Superior temporal gyrus (tissue), 1 donor: ENCODE results near the gene LCOR.
A peak's percentile ranks its signal among the peaks of the same experiment; 100 is the strongest.

Source experiments
- DNase-seq: peaks from one replicate; pipeline ENCODE4 v3.0.0-alpha.2; 2016; ENCODE audit errors: extremely low spot score

The LCOR gene

DNA sequence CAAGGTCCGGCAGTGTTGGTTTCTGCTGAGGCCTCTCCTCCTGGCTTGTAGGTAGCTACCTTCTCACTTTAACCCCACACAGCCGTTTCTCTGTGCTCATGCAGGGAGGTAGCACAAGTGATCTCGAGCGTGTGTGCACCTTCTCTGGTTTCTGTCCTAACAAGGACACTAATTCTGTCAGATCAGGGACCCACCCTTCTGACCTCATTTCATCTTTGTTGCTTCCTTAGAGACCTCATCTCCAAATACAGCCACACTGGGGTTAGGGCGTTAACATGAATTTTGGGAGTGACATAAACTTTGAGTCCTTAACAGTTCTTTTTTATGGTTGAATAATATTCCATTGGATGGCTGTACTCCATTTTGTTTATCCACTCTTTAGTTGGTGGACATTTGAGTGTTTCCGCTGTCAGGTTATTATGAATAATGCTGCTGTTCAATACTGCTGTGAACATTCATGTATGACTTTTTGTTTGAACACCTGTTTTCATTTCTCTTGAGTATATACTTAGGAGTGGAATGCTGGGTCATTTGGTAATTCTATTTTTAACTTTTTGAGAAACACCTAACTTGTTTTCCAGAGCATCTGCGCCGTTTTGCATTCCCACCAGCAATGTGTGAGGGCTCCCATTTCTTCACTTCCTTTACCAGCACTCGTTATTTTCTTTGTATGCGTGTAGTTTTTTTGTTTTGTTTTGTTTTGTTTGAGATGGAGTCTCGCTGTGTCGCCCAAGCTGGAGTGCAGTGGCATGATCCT, 57.5 kb downstream of the LCOR start:
- no peak for DNase-seq

DNA sequence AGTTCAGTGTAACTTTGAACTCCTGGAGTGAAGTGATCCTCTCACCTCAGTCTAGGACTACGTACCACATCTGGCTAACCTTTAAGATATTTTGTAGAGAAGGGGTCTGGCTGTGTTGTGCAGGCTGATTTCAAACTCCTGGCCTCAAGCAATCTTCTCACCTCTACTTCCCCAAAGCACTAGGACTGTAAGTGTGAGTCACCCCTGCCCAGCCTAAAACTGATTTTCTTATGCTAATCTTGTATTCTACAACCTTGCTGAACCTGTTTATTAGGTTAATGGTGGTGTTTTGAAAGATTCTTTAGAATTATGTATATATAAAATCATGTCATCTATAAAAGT, 58.0 kb downstream of the LCOR start:
- no peak for DNase-seq

DNA sequence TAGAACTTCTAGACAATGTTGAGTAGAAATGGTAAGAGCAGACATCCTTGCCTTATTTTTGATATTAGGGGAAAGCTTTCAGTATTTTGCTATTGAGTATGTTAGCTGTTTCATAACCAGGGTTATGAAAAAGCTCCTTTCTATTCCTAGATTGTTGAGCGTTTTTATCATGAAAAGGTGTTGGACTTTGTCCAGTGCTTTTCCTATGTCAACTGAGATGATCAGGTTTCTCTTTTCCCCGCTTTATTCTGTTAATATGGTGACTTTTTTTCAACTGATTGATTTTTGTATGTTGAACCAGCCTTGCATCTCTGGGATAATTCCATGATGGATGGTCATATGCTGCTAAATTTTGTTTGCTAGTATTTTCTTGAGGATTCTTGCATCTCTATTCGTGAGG, 58.5 kb downstream of the LCOR start:
- DNase-seq = no peak

DNA sequence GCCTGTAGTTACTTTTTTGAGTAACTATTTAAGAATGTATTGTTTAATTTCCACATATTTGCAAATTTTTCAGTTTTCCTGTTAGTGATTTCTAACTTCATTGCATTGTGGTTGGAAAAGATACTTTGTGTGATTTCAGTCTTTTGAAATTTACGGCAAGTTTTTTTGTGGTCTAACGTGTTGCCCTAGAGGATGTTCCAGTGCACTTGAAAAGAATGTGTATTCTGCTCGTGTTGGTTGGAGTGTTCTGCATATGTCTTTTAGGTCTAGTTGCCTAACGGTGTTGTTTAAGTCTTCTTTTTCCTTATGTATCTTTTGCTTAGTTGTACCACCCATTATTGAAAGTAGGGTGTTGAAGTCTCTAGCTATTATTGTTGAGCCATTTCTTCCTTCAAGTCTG, 59.7 kb downstream of the LCOR start:
- no peak for DNase-seq

DNA sequence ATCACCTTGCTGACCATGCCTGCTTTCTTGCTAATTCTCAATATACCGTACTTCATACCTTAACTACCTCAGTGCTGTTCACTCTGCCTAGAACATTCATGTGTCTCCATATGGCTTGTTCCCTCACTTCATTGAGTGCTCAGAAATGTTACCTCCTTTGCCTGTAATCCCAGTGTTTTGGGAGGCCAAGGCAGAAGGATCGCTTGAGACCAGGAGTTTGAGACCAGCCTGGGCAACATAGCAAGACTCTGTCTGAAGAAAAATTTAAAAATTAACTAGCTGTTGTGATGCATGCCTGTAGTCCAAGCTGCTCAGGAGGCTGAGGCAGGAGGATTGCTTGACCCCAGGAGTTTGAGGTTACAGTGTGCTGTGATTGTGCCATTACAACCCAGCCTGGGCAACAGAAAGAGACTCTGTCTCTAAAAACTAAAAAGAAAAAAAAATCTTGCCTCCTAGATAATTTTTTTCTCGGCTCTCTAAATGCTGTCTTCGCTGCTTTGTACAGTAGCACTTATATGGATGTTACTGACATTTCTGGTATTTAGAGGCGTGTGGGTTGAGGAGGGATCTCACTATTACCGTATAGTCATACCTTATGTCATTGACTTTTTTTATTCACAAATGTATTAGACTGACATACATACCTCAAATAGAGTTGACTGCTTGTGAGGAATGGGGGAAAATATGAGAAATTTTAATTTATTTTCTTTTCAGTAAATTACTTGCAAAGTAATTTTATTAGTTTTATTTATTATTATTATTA, 63.7 kb downstream of the LCOR start:
- no peak for DNase-seq

DNA sequence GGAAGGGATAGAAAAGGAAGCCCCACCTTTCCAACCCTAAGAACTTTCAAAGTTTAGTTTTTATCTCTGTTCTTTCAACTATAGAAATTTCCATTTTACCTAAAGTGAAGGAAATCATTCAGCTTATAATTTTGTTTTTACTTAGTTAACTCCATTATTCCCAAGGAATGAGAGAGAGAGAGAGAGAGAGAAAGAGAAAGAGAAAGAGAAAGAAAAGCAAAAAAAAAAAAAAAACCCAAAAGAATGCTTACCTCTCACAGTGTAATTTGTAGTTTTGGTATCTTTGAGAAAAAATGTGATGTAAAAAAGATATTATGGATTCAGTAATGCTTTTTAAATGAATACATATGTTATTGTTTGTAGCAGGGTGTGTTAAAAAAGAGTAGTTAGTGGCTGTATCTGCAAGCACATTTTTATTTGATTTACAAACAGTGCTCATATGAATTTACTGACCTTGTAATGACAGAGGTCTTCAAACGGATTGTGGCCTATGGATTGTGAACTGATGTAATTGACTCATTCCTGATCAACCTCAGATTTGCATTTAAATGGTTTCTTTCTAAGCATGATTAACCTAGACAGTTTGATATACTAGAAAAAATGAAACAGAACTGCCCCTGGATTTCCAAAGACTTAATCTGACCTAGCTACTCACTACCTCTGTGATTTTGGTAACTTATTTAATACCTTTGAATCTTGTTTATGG, 64.9 kb downstream of the LCOR start:
- no peak for DNase-seq

DNA sequence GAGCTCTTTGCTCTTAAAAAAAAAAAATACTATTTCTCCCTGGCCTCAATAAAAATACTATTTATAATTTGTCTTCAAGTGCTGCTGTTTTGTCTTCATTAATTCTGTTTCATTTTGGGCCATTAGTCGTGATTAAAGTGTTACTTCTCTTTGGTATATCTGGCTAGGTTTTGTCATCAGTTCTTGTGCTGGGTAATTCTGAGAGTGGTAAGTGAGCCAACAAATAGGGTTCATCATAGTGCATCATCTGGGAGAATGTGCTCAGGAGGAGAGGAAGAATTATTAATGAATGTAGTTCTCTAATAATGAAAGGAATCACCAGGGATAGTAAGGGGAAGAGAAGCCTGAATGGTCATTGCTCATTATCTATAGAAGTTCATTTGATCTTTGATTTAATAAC, 70.0 kb downstream of the LCOR start:
- DNase-seq = no peak

DNA sequence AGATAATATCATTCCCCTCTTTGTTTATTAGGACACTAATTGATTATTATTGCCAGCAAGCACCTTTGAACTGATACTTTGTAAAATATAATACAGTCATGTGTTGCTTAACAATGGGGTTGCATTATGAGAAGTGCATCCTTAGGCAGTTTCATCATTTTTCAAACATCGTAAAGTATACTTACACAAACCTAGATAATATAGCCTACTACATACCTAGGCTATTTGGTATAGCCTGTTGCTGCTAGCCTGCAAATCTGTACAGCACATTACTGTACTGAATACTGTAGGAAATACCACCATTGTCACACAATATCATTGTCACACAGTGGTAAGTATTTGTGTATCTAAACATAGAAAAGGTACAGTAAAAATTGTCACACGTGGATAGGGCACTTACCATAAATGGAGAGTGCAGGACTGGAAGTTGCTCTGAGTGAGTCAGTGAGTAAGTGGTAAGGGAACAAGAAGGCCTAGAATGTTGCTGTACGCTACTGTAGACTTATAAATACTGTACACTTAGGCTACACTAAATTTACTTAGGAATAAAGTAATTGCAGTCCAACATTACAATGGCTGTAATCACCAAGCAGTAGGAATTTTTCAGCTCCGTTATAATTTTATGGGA, 70.7 kb downstream of the LCOR start:
- DNase-seq = no peak

DNA sequence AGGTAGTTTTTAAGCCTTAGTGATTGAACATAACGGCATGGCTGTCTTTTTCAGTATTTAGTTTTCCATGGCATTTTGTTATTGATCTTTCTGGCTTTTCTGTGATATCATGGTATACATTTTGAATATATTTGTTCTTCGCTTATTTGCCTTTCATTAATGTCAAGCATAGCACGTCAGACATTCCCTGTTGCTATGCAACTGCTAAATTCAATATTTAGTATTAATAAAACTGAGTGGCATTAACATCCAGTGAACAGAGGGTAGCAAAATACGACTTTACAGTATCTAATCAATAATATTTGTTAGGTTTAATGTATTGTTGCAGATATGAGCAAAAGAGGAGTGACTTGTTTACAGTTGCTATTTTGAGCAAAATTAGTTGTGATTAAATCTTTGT, 72.5 kb downstream of the LCOR start:
- DNase-seq = no peak

DNA sequence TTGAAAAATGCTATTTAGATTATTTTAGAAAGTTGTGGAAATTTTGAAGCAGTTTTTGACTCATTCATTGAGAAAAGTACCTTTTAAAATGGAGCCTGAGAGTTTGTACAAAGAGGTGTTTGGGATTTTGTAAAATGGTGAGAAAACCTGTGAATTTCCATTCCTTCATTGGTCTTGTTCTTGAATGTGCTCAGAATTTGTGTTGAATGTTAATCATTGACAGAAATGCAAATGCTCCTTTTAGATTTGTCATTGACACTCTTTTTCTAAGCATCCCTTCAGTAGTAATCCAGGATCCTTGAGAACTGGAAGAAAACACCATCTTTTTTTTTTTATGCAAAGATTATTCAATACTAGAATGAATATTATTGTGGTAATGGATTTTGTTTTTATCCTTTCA, 74.8 kb downstream of the LCOR start:
- no peak for DNase-seq

DNA sequence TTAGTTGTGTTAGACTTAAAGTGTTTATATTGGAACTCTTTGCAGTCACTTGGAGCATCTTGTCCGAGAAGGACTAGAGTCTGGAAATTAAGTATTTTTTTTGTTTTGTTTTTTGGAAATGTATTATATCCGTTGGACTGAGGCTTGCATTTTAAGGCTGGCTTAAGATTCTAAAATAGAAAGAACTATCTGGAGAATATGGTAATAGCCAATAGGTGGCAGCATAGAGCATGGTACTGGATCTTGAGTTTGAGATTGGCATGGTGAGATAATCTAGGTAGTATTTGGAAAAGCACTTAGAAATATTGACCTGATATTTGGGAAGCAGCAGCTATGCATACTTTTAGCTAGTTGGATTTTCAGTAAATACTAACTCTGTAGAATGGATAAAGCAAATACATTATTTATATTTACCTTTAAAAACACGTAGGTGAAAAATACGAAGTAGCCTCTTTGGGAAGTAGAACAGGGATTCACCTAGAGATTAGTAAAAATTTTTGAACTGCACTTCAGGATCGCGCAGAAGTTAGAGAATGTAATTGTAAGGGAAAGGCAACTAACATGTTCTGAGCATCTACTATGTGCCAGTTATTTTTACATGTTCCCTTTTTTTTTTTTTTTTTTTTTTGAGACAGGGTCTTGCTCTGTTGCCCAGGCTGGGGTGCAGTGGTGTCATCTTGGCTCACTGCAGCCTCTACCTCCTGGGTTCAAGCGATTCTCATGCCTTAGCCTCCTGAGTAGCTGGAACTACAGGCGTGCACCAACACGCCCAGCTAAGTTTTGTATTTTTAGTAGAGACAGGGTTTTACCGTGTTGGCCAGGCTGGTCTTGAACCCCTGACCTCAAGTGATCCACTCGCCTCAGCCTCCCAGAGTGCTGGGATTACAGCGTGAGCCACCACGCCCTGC, 78.6 kb downstream of the LCOR start:
- peak; percentile 79 for DNase-seq

DNA sequence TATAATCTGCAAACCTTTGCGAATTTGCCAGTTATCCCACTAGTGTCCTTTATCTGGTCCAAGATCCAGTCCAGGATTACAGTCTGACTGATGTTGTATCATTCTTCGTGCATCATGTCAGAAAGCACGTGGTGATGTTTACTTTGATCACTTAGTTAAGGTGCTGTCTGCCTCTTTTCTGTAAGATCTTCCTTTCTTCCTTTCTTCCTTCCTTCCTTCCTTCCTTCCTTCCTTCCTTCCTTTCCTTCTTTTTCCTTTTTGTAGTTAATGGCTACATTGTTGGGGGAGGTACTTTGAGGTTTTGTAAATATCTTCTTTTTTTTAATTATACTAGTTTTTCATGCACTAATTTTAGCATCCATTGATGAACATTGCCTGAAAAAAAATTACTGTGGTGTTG, 80.3 kb downstream of the LCOR start:
- DNase-seq = no peak

DNA sequence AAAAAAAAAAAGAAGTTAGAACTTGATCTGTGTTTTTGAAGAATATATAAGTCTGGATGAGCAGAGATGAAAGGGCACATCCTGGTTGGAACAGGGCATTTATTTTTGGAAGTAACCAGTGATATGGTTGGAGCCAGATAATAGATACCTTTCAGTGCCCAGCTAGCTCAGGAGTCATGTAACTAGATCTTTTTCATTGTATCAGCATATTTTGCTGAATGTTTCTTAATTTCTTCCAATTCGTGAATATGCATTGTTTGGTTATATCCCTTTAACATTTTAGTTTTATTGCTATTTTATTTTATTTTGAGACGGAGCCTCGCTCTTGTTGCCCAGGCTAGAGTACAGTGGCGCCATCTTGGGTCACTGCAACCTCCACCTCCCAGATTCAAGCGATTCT, 81.8 kb downstream of the LCOR start:
- no peak for DNase-seq

DNA sequence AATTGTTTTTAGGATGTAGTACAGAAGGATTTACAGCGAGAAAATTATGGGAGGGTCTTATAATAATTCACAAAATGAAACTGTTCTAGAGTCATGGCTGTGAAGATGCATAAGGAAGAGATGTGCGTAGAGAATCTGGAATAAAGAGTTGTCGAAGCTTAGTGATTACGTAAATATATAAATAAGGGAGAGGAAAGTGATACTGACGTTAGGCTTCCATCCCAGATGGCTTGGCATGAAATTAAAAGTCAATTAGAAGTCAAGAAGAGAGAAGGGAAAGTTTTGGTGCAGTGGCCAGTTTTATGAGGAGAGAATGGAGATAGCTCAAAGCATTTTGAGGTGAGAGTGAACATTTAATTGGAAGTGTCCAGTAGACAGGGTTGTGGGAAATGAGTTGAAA, 85.5 kb downstream of the LCOR start:
- no peak for DNase-seq

DNA sequence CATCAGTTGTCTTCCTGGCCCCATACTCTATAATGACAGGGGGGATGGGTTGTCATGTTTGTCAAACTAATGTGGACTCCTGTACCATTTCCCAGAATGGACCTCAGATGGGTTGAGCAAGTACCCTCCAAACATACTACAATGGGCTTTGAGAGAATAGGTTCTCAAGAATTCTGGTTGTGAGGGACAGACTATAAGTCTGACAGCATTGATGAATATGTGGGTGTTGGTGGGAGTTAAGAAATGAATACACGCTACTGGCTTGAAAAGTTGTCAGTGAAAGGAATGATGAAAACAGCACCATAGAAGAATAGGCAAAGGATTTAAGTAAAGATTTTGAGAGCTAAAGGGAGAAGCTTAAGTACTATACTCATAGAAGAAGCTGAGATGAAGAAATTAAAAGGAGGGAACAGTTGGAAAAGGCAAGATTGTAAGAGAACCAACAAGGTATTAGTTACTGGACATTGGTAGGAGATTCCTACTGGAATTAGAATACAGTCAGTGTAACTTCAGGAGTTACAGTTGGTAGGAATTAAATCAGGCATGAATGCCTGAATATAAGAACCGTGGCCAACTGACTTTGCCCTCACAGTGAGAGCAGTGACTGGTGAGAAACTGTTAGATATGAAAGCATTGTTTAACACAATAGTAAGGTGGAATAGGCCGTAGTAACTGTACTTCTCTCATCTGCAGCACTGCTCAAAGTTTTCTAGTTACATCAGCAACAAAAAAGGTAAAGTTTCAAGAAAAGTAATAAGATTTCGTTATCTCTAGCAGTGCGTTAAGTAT, 86.3 kb downstream of the LCOR start:
- no peak for DNase-seq

DNA sequence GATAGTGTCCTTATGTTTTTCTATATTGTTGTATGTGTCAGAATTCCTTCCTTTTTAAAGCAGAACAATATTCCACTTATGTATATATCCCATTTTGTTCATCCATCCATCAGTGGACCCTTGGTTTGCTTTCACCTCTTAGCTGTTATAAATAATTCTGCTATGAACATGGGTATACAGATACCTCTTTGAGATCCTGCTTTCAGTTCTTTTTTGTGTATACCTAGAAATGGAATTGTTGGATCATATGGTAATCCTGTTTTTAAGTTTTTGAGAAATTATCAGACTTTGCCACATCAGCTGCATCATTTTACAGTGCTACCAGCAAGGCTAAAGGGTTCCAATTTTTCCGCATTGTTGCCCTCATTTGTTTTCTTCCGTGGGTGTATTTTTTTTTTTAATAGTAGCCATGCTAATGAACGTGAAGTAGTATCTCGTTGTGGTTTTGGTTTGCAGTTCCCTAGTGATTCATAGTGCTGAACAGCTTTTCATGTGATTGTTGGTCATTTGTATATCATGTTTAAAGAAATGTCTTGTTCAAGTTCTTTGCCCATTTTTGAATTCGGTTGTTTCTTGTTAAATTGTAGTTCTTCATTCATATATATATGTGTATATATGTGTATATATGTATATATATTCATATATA, 87.8 kb downstream of the LCOR start:
- DNase-seq = peak; percentile 6

DNA sequence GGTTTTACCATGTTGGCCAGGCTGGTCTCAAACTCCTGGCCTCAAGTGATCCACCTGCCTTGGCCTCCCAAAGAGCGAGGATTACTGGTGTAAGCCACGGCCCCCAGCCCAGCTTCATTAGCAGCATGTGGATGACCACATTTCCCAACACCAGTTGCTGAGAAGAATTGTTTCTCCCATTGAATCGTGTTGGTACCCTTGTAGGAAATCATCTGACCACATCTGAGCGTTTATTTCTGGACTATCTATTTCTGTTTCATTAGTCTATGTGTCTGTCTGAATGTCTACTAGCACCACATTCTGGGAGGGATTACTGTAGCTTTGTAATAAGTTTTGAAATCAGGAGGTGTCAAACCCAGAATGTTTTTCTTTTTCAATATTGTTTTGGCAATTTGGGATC, 89.6 kb downstream of the LCOR start:
- DNase-seq = no peak

DNA sequence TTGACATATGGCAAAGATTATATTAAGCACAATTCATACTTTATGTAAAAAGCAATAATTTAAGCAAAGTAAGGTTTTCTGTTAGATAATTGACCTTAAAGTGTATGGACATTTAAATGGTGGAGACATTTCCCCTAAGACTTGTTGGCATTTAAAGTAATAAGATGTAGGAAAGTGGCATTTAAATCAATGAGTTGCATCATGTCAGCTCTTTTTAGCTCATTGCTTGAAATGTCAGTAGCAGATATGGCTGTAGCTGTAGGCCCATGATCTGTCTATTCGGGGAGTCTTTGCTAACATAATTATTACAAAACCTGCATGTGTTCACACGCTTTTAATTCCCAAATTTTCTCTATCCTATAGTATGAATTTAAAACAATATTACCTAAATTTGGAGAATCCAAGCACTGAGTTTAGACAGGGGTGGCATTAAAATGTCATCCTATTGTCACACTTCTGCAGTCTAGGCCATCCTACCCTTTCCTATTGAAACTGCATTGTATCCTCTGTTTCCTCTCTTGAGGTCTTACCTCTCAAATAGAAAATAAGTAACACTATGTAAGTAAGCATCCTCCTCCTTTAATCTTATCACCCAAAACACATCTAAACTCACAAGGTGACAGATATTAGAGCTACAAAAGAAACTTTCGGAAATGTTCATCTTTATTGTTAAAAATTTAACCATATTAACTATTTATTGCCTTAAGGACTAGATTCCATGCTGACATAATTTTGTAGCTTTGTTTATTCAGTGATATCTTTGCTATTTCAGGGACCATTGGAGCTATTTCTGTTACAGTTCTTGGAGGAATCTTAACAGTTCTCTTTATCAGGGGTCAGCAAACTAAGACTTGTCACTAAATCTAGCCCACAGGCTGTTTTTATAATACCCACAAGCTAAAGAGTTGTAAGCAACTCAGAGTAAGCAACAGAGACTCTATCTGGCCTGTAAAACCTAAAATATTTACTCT, 91.2 kb downstream of the LCOR start:
- no peak for DNase-seq

DNA sequence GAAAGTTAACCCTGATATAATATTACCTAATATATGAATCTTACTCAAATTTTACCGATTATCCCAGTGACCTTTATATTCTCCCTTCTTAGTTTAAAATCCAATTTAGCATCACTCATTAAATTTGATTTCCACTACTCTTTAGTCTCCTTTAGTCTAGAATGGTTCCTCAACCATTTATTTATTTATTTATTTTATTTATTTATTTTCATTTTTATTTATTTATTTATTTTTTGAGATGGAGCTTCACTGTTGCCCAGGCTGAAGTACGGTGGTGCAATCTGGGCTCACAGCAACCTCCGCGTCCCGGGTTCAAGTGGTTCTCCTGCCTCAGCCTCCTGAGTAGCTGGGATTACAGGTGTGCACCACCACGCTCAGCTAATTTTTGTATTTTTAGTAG, 92.8 kb downstream of the LCOR start:
- DNase-seq = no peak
